Activated CD8-positive, alpha-beta T cell treated with anti-CD3 and anti-CD28 coated beads, Interleukin-2, amount 10 ng/mL, durations not matched to agents 7 days and 5 days (primary cell): ENCODE data around the gene SUPT16H. TPM values are rescaled to one million over a fixed set of nuclear protein-coding genes. Genes with fewer than 3 reads are reported as not detected.

Source experiments
- ATAC-seq: fragments of 150-1000 bp; cut with Tn5 transposase; one replicate; pipeline ENCODE4 v1.10.0; 2021; ENCODE audit warnings: moderate library complexity
- CTCF ChIA-PET: fragments of 350-600 bp; sonication (Branson Sonifier 250); formaldehyde crosslinking; loops from one replicate; lab custom pipeline; 2021; ENCODE audit warnings: antibody characterized with exemption; lab: Charles Lee
- POLR2A ChIA-PET: fragments of 350-600 bp; sonication (Branson Sonifier 250); formaldehyde crosslinking; loops from one replicate; lab custom pipeline; 2021; ENCODE audit warnings: antibody characterized with exemption; lab: Charles Lee
- DNase-seq: peaks from one replicate; pipeline ENCODE4 v3.0.0-alpha.2; 2020
- H3K27ac Mint-ChIP-seq: one replicate; pipeline ENCODE4 v1.8.0; 2021; ENCODE audit warnings: mild to moderate bottlenecking, mixed read lengths
- H3K27me3 Mint-ChIP-seq: one replicate; pipeline ENCODE4 v1.8.0; 2021; ENCODE audit warnings: low read depth, mixed read lengths
- H3K36me3 Mint-ChIP-seq: one replicate; pipeline ENCODE4 v1.8.0; 2021; ENCODE audit warnings: low read depth, mixed read lengths
- H3K4me1 Mint-ChIP-seq: one replicate; pipeline ENCODE4 v1.8.0; 2021; ENCODE audit warnings: low read depth, mixed read lengths
- H3K4me3 Mint-ChIP-seq: one replicate; pipeline ENCODE4 v1.8.0; 2021; ENCODE audit warnings: mild to moderate bottlenecking, mixed read lengths
- H3K9me3 Mint-ChIP-seq: one replicate; pipeline ENCODE4 v1.8.0; 2022; ENCODE audit warnings: mixed read lengths; ENCODE audit not compliant: insufficient read depth
- total RNA-seq, 2 experiments: library from RNA; stranded (reverse); gene quantifications; one replicate each; pipeline ENCODE4 v1.2.3, GENCODE V29; 2021

SUPT16H gene
- total RNA-seq, 2 experiments from 2014 or later = 136 to 138 TPM

- H3K4me3 Mint-ChIP-seq = no peak overlapping the region
- ATAC-seq (no peak), DNase-seq (no peak)
- no peak overlapping the region for H3K27ac Mint-ChIP-seq
- CTCF ChIA-PET = interaction anchor here (1.3 kb wide), 1 partner anchor 15 kb away, joined by 3 read pairs; no protein-coding TSS in a partner anchor
- POLR2A ChIA-PET = no interaction called here
- no peaks in the 10 kb centered on the region for H3K9me3 Mint-ChIP-seq
- H3K36me3 Mint-ChIP-seq = peaks cover 83% of the 10 kb centered on the region
- no peaks in the 10 kb centered on the region for H3K4me1 Mint-ChIP-seq
- H3K27me3 Mint-ChIP-seq = no peaks in the 10 kb centered on the region
These were observed 16.2 kb downstream of the SUPT16H start for GRCh38 chr14:21367582-21368144.

GRCh38 chr14:21356511-21356910, 27.3 kb downstream of the SUPT16H start:
- ChIA-PET CTCF (no interaction called here), POLR2A (interaction anchor here (1.1 to 1.2 kb wide), 2 partner anchors 26 to 163 kb away, joined by 3 to 4 read pairs; no protein-coding TSS in a partner anchor)
- H3K36me3 Mint-ChIP-seq = peaks cover 78% of the 10 kb centered on the region
- no peaks in the 10 kb centered on the region for H3K9me3 Mint-ChIP-seq
- no peaks in the 10 kb centered on the region for H3K4me1 Mint-ChIP-seq
- H3K4me3 Mint-ChIP-seq = no peak overlapping the region
- H3K27me3 Mint-ChIP-seq = no peaks in the 10 kb centered on the region
- no peak overlapping the region for H3K27ac Mint-ChIP-seq
- DNase-seq (no peak), ATAC-seq (no peak)

- H3K36me3 Mint-ChIP-seq = peaks cover 60% of the 10 kb centered on the region
- POLR2A ChIA-PET = no interaction called here
- ATAC-seq = no peak
- CTCF ChIA-PET = interaction anchor here (0.6 kb wide), 1 partner anchor 118 kb away, joined by 4 read pairs; no protein-coding TSS in a partner anchor
- peak overlapping the region; percentile 43 for H3K27ac Mint-ChIP-seq
- H3K4me3 Mint-ChIP-seq = no peak overlapping the region
- no peak for DNase-seq
- no peaks in the 10 kb centered on the region for H3K9me3 Mint-ChIP-seq
- H3K4me1 Mint-ChIP-seq = no peaks in the 10 kb centered on the region
- no peaks in the 10 kb centered on the region for H3K27me3 Mint-ChIP-seq
These were observed 31.2 kb downstream of the SUPT16H start for GRCh38 chr14:21352587-21352986.

- H3K36me3 Mint-ChIP-seq = peaks cover 45% of the 10 kb centered on the region
- ChIA-PET POLR2A (interaction anchor here (1.1 kb wide), 1 partner anchor 147 kb away, joined by 3 read pairs; no protein-coding TSS in a partner anchor), CTCF (interaction anchor here (0.9 to 1.6 kb wide), 2 partner anchors 14 to 246 kb away, joined by 3 read pairs; no protein-coding TSS in a partner anchor)
- ATAC-seq (no peak), DNase-seq (no peak)
- no peak overlapping the region for H3K27ac Mint-ChIP-seq
- no peaks in the 10 kb centered on the region for H3K27me3 Mint-ChIP-seq
- no peaks in the 10 kb centered on the region for H3K9me3 Mint-ChIP-seq
- no peak overlapping the region for H3K4me3 Mint-ChIP-seq
- no peaks in the 10 kb centered on the region for H3K4me1 Mint-ChIP-seq
These were observed 33.3 kb downstream of the SUPT16H start for GRCh38 chr14:21350539-21350938.

GRCh38 chr14:21347201-21347600, 36.6 kb downstream of the SUPT16H start:
- Mint-ChIP-seq H3K9me3 (no peaks in the 10 kb centered on the region), H3K4me3 (no peak overlapping the region), H3K4me1 (peaks cover 8% of the 10 kb centered on the region), H3K27me3 (peaks cover 3% of the 10 kb centered on the region), H3K27ac (no peak overlapping the region), H3K36me3 (peaks cover 19% of the 10 kb centered on the region)
- CTCF ChIA-PET = interaction anchor here (1.1 to 2.0 kb wide), 2 partner anchors 14 to 17 kb away, joined by 4 to 5 read pairs; no protein-coding TSS in a partner anchor
- POLR2A ChIA-PET = no interaction called here
- ATAC-seq (no peak), DNase-seq (no peak)

- CTCF ChIA-PET = interaction anchor here (1.1 to 2.0 kb wide), 2 partner anchors 14 to 17 kb away, joined by 4 to 5 read pairs; no protein-coding TSS in a partner anchor
- ATAC-seq (no peak), DNase-seq (no peak)
- Mint-ChIP-seq H3K4me3 (no peak overlapping the region), H3K4me1 (peaks cover 8% of the 10 kb centered on the region), H3K9me3 (no peaks in the 10 kb centered on the region), H3K36me3 (peaks cover 13% of the 10 kb centered on the region), H3K27ac (no peak overlapping the region), H3K27me3 (peaks cover 3% of the 10 kb centered on the region)
- POLR2A ChIA-PET = no interaction called here
These were observed 37.2 kb downstream of the SUPT16H start for GRCh38 chr14:21346532-21347135.

- CTCF ChIA-PET = no interaction called here
- Mint-ChIP-seq H3K4me3 (no peak overlapping the region), H3K27ac (no peak overlapping the region), H3K27me3 (peaks cover 3% of the 10 kb centered on the region), H3K36me3 (no peaks in the 10 kb centered on the region), H3K9me3 (no peaks in the 10 kb centered on the region), H3K4me1 (peaks cover 8% of the 10 kb centered on the region)
- no peak for DNase-seq
- POLR2A ChIA-PET = no interaction called here
- ATAC-seq = no peak
These were observed 40.6 kb downstream of the SUPT16H start for GRCh38 chr14:21343035-21343794.

- H3K4me1 Mint-ChIP-seq = no peaks in the 10 kb centered on the region
These were observed 49.5 kb downstream of the SUPT16H start for GRCh38 chr14:21334202-21334906.

GRCh38 chr14:21332950-21333349, 50.9 kb downstream of the SUPT16H start:
- Mint-ChIP-seq H3K27me3 (peaks cover 5% of the 10 kb centered on the region), H3K4me3 (no peak overlapping the region), H3K4me1 (no peaks in the 10 kb centered on the region), H3K9me3 (no peaks in the 10 kb centered on the region), H3K36me3 (no peaks in the 10 kb centered on the region), H3K27ac (no peak overlapping the region)
- ATAC-seq (no peak), DNase-seq (no peak)
- POLR2A ChIA-PET = no interaction called here
- CTCF ChIA-PET = interaction anchor here (1.1 to 1.5 kb wide), 2 partner anchors 14 to 165 kb away, joined by 3 to 5 read pairs; no protein-coding TSS in a partner anchor

More at GRCh38 chr14:21334202-21334906, 49.5 kb downstream of the SUPT16H start:
- ATAC-seq (no peak), DNase-seq (no peak)
- ChIA-PET POLR2A (no interaction called here), CTCF (no interaction called here)
- no peak overlapping the region for H3K4me3 Mint-ChIP-seq
- no peaks in the 10 kb centered on the region for H3K9me3 Mint-ChIP-seq
- H3K27ac Mint-ChIP-seq = no peak overlapping the region
- no peaks in the 10 kb centered on the region for H3K36me3 Mint-ChIP-seq
- peaks cover 5% of the 10 kb centered on the region for H3K27me3 Mint-ChIP-seq

GRCh38 chr14:21326972-21327371, 56.8 kb downstream of the SUPT16H start:
- Mint-ChIP-seq H3K36me3 (no peaks in the 10 kb centered on the region), H3K4me1 (no peaks in the 10 kb centered on the region), H3K9me3 (no peaks in the 10 kb centered on the region), H3K4me3 (no peak overlapping the region), H3K27me3 (peaks cover 12% of the 10 kb centered on the region), H3K27ac (no peak overlapping the region)
- no peak for ATAC-seq
- POLR2A ChIA-PET = no interaction called here
- CTCF ChIA-PET = no interaction called here
- DNase-seq = no peak

GRCh38 chr14:21322716-21323115, 61.1 kb downstream of the SUPT16H start:
- H3K27me3 Mint-ChIP-seq = peaks cover 14% of the 10 kb centered on the region
- H3K27ac Mint-ChIP-seq = no peak overlapping the region
- POLR2A ChIA-PET = no interaction called here
- no peaks in the 10 kb centered on the region for H3K36me3 Mint-ChIP-seq
- no peak overlapping the region for H3K4me3 Mint-ChIP-seq
- H3K4me1 Mint-ChIP-seq = peaks cover 5% of the 10 kb centered on the region
- DNase-seq (no peak), ATAC-seq (no peak)
- no peaks in the 10 kb centered on the region for H3K9me3 Mint-ChIP-seq
- CTCF ChIA-PET = no interaction called here
